Stomach (tissue), 9 donors: ENCODE measurements around the gene FAM229B. TPM values are rescaled to one million over a fixed set of nuclear protein-coding genes. Genes with fewer than 3 reads are reported as not detected.
"Not testable (repeated sequence)": the region's sequence is repeated elsewhere in the genome, so short reads cannot be mapped to it uniquely, and the experiment has no call there.

ENCODE experiments used
- DNase-seq, 2 donors: peaks; one replicate each; pipeline versions ENCODE4 v3.0.0 to v3.0.0-alpha.2; 2013 to 2019
- H3K27ac ChIP-seq, 5 donors: fragments of 200-600 bp in 4 of 5; sonication (generic) in 4 of 5; one replicate each; pipeline ENCODE4 v1.5.1; 2013 to 2019; ENCODE audit warnings: mild to moderate bottlenecking in 1 of 5, moderate library complexity in 1 of 5
- H3K27me3 ChIP-seq, 3 donors: fragments of 200-600 bp; sonication (generic); one replicate each; pipeline ENCODE4 v1.5.1; 2017 to 2019; ENCODE audit warnings: mixed run types in 1 of 3
- H3K36me3 ChIP-seq, 4 donors: fragments of 200-600 bp; sonication (generic); 1 replicate in 3 of 4; 2 replicates in 1 of 4; pipeline ENCODE4 v1.5.1; 2016 to 2019
- H3K4me1 ChIP-seq, 4 donors: fragments of 200-600 bp; sonication (generic); one replicate each; pipeline ENCODE4 v1.5.1; 2016 to 2019
- H3K4me3 ChIP-seq, 4 donors: fragments of 200-600 bp; sonication (generic) in 3 of 4; one replicate each; pipeline ENCODE4 v1.5.1; 2016 to 2019; ENCODE audit warnings: mild to moderate bottlenecking in 1 of 4
- H3K9me3 ChIP-seq, 4 donors: fragments of 200-600 bp; sonication (generic); one replicate each; pipeline ENCODE4 v1.5.1; 2016 to 2019
- EP300 ChIP-seq: sonication (generic); formaldehyde crosslinking; IDR thresholded peaks from one replicate; pipeline ENCODE4 v1.6.1; 2017; ENCODE audit warnings: antibody characterized with exemption
- POLR2A ChIP-seq, 4 donors: fragments of 450-650 bp; IDR thresholded peaks; one replicate each; pipeline ENCODE4 v1.6.1; 2016; ENCODE audit warnings: antibody characterized with exemption in 4 of 4, control low read depth in 2 of 4, mild to moderate bottlenecking in 1 of 4, moderate library complexity in 1 of 4
- POLR2AphosphoS5 ChIP-seq, 3 donors: sonication (generic); formaldehyde crosslinking; IDR thresholded peaks; one replicate each; pipeline ENCODE4 v1.6.1; 2016; ENCODE audit warnings: antibody characterized with exemption in 3 of 3
- WGBS, 5 donors: extraction: QIAGEN DNeasy Blood & Tissue Kit in 3 of 5; methylation state at CpG; one replicate each; pipeline versions ENCODE4 v1.1.5 to v1.1.7; 2013 to 2018; 5-methylcytosine and 5-hydroxymethylcytosine counted together
- intact Hi-C: fragments of 100-400 bp; cut with DNase I; formaldehyde crosslinking; loops from one replicate; pipeline ENCODE4 v1.15.1; 2023; ENCODE audit warnings: low total_unique reads
- polyA plus RNA-seq, 3 donors: library from polyadenylated mRNA; stranded (reverse); fragments of 200-250 nt; gene quantifications; one replicate each; pipeline ENCODE4 v1.2.3, GENCODE V29; 2013
- total RNA-seq, 5 donors: library from RNA; depleted of rRNA; stranded (reverse); fragments of >200 nt; gene quantifications; one replicate each; pipeline versions ENCODE4 v1.1.0 to v1.2.3, GENCODE V29; 2014 to 2016
- TF ChIP-seq, protein P1 (sequence below), 7 experiments: fragments of 450-650 bp in 4 of 7; fragments of 200-600 bp in 3 of 7; sonication (generic) in 3 of 7; IDR thresholded peaks; one replicate each; pipeline ENCODE4 v1.5.1; 2016 to 2019; ENCODE audit warnings: antibody characterized with exemption in 7 of 7, control low read depth in 2 of 7, mild to moderate bottlenecking in 1 of 7
- donor health status: healthy with polysubstance abuse.
- donor health status: Bipolar disorder and iron deficiency.
- donor health status: healthy.

FAM229B gene
- total and polyA plus RNA-seq, 8 donors: 8.1 to 32.4 (median 14.7) TPM; not detected in 1

DNA sequence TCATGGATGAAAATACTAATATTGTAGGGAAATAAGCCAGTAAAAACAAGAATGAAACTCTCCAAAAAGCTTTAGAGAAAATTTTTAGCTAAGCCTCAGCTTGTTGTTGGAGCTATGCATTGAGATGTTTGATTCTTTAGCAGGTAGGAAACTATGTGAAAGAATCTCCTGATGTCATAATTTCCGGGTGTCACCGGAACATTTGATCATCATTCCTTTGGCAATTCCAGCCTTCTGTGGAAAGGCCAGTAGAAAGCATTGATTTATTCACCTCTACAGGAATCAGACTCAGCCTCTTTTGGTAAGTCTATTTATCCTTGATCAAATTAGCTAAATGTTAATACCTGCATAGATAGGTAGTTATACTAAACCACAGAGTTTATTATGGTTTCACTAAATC lies 9.5 kb downstream of the FAM229B start:
- TF ChIP-seq POLR2AphosphoS5 (IDR thresholded peaks at IDR 0.05) (no peak), EP300 (no peak), POLR2A (IDR thresholded peaks at IDR 0.05) (no peak)
- TF ChIP-seq, protein P1, sequence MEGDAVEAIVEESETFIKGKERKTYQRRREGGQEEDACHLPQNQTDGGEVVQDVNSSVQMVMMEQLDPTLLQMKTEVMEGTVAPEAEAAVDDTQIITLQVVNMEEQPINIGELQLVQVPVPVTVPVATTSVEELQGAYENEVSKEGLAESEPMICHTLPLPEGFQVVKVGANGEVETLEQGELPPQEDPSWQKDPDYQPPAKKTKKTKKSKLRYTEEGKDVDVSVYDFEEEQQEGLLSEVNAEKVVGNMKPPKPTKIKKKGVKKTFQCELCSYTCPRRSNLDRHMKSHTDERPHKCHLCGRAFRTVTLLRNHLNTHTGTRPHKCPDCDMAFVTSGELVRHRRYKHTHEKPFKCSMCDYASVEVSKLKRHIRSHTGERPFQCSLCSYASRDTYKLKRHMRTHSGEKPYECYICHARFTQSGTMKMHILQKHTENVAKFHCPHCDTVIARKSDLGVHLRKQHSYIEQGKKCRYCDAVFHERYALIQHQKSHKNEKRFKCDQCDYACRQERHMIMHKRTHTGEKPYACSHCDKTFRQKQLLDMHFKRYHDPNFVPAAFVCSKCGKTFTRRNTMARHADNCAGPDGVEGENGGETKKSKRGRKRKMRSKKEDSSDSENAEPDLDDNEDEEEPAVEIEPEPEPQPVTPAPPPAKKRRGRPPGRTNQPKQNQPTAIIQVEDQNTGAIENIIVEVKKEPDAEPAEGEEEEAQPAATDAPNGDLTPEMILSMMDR (IDR thresholded peaks at IDR 0.05): no peak
- WGBS, 5 donors: 92 to 96% (median 93%) methylated on average over 2 of the region's 2 CpGs
- H3K4me1 ChIP-seq: peaks cover 0 to 1% (median 0%) of the 10 kb centered on the region in 4 donors

DNA sequence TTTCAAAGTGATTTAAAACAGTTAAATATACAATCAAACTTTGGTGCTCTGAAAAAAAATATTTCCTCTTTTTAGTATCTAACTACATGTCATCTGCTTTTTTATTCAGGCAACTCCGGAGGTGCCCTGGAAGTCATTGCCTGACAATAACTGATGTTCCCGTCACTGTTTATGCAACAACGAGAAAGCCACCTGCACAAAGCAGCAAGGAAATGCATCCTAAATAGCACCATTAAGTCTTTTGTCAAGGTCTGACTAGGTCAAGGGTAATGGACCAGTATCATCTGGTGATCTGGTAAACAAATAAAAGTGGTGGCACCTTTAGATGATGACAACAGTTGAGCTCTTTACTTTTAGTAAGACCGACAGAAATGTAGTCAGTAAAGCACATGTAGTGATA lies 13.2 kb downstream of the FAM229B start:
- WGBS, 5 donors: 71 to 83% (median 78%) methylated on average over 4 of the region's 4 CpGs
- intact Hi-C loops: no loop called here
- H3K27me3 ChIP-seq: no peaks in the 10 kb centered on the region
- no peak for DNase-seq
- H3K4me1 ChIP-seq: peaks cover 0 to 3% (median 0%) of the 10 kb centered on the region in 4 donors
- peaks cover 0 to 20% (median 5%) of the 10 kb centered on the region in 4 donors for H3K36me3 ChIP-seq
- TF ChIP-seq EP300 (no peak), POLR2A (IDR thresholded peaks at IDR 0.05) (no peak), POLR2AphosphoS5 (IDR thresholded peaks at IDR 0.05) (no peak)
- TF ChIP-seq, protein P1 (IDR thresholded peaks at IDR 0.05): no peak
- H3K4me3 ChIP-seq: no peak overlapping the region
- no peak overlapping the region for H3K27ac ChIP-seq
- no peaks in the 10 kb centered on the region for H3K9me3 ChIP-seq

More for the DNA sequence above, 9.5 kb downstream of the FAM229B start:
- Histone ChIP-seq H3K4me3 (no peak overlapping the region), H3K9me3 (no peaks in the 10 kb centered on the region), H3K27ac (no peak overlapping the region), H3K36me3 (peaks cover 0 to 14% (median 5%) of the 10 kb centered on the region in 4 donors), H3K27me3 (no peaks in the 10 kb centered on the region)
- intact Hi-C loops: no loop called here
- DNase-seq: no peak

DNA sequence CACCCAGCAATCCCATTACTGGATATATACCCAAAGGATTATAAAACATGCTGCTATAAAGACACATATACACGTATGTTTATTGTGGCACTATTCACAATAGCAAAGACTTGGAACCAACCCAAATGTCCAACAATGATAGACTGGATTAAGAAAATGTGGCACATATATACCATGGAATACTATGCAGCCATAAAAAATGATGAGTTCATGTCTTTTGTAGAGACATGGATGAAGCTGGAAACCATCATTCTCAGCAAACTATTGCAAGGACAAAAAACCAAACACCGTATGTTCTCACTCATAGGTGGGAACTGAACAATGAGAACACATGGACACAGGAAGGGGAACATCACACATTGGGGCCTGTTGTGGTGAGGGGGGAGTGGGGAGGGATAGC lies 18.6 kb downstream of the FAM229B start:
- intact Hi-C loops, H3K9me3 ChIP-seq, DNase-seq, H3K27me3 ChIP-seq, H3K4me3 ChIP-seq, H3K27ac ChIP-seq: not testable (repeated sequence)
- Histone ChIP-seq H3K4me1 (peaks cover 0 to 17% (median 0%) of the 10 kb centered on the region in 4 donors), H3K36me3 (peaks cover 0 to 30% (median 17%) of the 10 kb centered on the region in 4 donors)
- WGBS, 5 donors: 82 to 98% (median 90%) methylated on average over 1 to 2 of the region's 2 CpGs

DNA sequence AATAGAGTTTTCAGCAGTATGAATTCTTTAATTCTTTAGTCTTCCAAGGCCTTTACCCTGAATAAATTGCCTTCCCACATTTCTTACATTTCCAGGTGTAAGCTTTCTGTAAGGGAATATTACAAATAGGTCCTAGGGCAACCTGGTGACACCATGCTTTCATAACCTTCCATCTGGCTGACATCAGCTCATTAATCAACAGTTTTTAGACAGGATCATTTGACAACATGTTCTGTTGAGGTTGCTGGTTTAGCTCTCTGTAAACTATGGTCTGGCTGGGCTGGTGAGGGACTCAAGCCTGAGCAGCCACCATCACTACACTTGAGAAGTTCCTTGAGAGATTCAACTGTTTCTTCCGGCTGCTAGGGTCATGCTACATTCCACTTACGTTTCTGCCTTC lies 19.2 kb downstream of the FAM229B start:
- Histone ChIP-seq H3K27me3 (no peaks in the 10 kb centered on the region), H3K4me1 (peaks cover 0 to 17% (median 0%) of the 10 kb centered on the region in 4 donors), H3K36me3 (peaks cover 0 to 33% (median 19%) of the 10 kb centered on the region in 4 donors), H3K27ac (no peak overlapping the region), H3K4me3 (no peak overlapping the region), H3K9me3 (no peaks in the 10 kb centered on the region)
- no peak for TF ChIP-seq POLR2A (IDR thresholded peaks at IDR 0.05)
- TF ChIP-seq, protein P1 (IDR thresholded peaks at IDR 0.05): no peak
- no peak for TF ChIP-seq POLR2AphosphoS5 (IDR thresholded peaks at IDR 0.05)
- TF ChIP-seq EP300: no peak
- intact Hi-C loops: no loop called here
- no peak for DNase-seq
- WGBS, 5 donors: 64 to 79% (median 75%) methylated on average over 2 of the region's 2 CpGs

DNA sequence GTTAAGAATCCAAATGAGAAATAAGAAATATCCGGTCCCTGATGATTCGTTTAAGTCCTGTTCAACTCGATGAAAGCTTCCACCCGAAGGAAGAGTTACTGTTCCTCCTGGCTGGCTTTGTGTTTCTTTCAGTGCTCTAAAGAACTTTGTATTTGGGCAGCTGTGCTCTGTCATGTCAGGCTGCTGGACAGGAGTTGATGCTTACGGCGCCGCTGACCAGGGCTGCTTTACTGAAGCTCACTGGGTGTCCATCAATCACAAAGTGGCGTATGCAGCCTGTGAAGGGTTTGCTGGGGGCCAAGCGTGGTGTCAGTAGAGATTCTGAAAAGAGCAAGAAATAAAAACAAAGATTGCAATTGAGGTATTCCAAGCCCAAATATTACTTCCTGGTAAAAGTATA lies 21.9 kb downstream of the FAM229B start:
- DNase-seq: peak in 1 of 2 donors; percentile 54
- Histone ChIP-seq H3K27me3 (no peaks in the 10 kb centered on the region), H3K9me3 (no peaks in the 10 kb centered on the region), H3K27ac (peak overlapping the region in 3 of 5 donors; percentile 13 to 38 (median 30)), H3K4me3 (no peak overlapping the region), H3K4me1 (peaks cover 0 to 17% (median 0%) of the 10 kb centered on the region in 4 donors), H3K36me3 (peaks cover 0 to 53% (median 32%) of the 10 kb centered on the region in 4 donors)
- 30 to 55% (median 35%) methylated on average over 9 of the region's 9 CpGs for WGBS, 5 donors
- intact Hi-C loops: no loop called here
- no peak for TF ChIP-seq POLR2A (IDR thresholded peaks at IDR 0.05)
- TF ChIP-seq, protein P1 (IDR thresholded peaks at IDR 0.05): no peak
- no peak for TF ChIP-seq POLR2AphosphoS5 (IDR thresholded peaks at IDR 0.05)
- TF ChIP-seq EP300: no peak
